ENCODE data around the gene LACTBL1.

Gene LACTBL1

GRCh38 chr1:22913421-22914141, 59.1 kb downstream of the LACTBL1 start:
- DNase-seq (ENCODE audit: low read depth) = no peak

DNA sequence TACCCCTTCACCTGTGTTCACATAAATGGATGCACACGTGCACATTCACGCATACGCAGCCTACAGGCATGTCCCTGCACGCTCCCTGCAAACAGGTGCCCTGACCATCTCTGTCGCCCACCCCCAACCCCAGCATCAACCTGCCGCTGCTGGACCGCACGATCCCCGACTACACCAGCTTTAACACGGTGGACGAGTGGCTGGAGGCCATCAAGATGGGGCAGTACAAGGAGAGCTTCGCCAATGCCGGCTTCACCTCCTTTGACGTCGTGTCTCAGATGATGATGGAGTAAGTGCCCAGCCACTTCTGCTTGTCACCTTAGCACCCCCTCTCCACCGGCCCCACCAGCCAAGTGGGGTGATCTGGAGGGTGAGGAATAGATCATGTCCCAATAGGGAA, 60.4 kb downstream of the LACTBL1 start:
- no peak for DNase-seq (ENCODE audit: low read depth)

- DNase-seq (ENCODE audit: low read depth) = no peak
Measured at GRCh38 chr1:22910986-22911651, 61.5 kb downstream of the LACTBL1 start.

DNA sequence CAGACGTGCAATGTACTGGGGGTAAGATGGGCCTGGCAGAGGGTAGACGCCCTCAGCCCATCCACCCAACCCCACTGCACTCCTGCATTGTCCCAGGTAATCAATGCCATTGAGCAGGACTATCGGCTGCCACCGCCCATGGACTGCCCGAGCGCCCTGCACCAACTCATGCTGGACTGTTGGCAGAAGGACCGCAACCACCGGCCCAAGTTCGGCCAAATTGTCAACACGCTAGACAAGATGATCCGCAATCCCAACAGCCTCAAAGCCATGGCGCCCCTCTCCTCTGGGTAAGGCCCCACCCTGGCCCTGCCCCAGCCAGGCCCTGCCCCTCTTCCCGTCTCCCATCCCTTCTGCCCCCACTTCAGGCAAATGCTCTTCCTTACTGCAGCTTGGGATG, 62.4 kb downstream of the LACTBL1 start:
- DNase-seq (ENCODE audit: low read depth) = no peak

DNA sequence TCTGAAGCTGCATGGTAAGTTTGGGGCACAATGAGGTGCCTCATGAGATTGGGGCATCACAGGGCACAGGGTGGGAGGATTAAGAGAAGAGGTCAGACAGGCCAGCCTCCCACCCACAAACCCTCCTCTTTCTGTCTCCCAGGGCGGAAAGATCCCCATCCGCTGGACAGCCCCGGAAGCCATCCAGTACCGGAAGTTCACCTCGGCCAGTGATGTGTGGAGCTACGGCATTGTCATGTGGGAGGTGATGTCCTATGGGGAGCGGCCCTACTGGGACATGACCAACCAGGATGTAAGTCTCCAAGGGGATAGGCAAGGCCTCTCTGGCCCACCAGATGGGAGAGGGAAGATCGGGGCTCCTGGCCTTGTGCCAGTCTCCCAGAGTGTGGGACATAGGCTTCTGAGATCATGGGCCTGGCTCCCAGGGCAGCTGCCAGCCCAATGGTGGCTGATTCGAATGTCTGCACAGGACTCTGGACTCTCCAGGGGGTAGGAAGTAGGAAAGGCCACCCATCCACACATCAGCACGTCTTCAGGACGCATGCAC, 63.7 kb downstream of the LACTBL1 start:
- no peak for DNase-seq (ENCODE audit: low read depth)

DNA sequence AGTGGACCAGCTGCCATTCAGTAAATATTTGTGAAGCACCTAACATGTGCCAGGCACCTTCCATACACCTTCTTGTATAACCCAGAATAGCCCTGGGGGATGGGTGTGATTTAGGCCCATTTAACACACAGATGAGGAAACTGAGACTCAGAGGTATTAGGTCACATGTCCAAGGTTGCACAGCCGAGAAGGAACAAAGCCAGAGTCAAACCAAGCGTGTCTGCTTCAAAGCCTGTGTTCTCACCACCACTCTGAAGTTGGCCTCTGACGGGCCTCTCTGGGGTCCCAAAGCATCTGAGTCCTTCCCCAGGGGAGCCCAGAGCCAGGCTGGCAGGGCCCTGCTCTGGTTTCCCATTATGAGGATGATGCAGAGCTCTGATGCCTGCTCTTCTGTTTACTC, 65.1 kb downstream of the LACTBL1 start:
- DNase-seq (ENCODE audit: low read depth) = no peak

- no peak for DNase-seq (ENCODE audit: low read depth)
Measured at GRCh38 chr1:22906968-22907367, 65.7 kb downstream of the LACTBL1 start.

- no peak for DNase-seq (ENCODE audit: low read depth)
Measured at GRCh38 chr1:22903113-22903512, 69.6 kb downstream of the LACTBL1 start.

Measured in T follicular helper cell (primary cell).